ENCODE measurements around the gene SALL2.

The SALL2 gene

GRCh38 chr14:21494902-21495762 is 31.0 kb downstream of the SALL2 start:
- DNase-seq (ENCODE audit: low spot score) (no peak), FAIRE-seq (no peak)

GRCh38 chr14:21486640-21487087 is 39.5 kb downstream of the SALL2 start:
- DNase-seq (ENCODE audit: low spot score) (no peak), FAIRE-seq (no peak)

- FAIRE-seq (peak; percentile 13), DNase-seq (ENCODE audit: low spot score) (peak; percentile 96)
These were observed 49.0 kb downstream of the SALL2 start, which contains the start of the genes RAB2B and TOX4 for GRCh38 chr14:21476925-21477681. Gene RAB2B (minus strand): TSS chr14:21476959. CDS start chr14:21476872, 87 bp downstream. Gene TOX4 (plus strand): TSS chr14:21477195. CDS start chr14:21477279, 84 bp downstream.

GRCh38 chr14:21476523-21476924 is 49.6 kb downstream of the SALL2 start:
- DNase-seq (ENCODE audit: low spot score) (peak; percentile 85), FAIRE-seq (no peak)

GRCh38 chr14:21475767-21476522 is 50.2 kb downstream of the SALL2 start:
- FAIRE-seq (no peak), DNase-seq (ENCODE audit: low spot score) (no peak)
